ENCODE results near the gene SAE1. TPM values are rescaled to one million over a fixed set of nuclear protein-coding genes. Genes with fewer than 3 reads are reported as not detected.

Gene SAE1
- total RNA-seq, 1 donor from 2014 or later = 114 TPM

DNA sequence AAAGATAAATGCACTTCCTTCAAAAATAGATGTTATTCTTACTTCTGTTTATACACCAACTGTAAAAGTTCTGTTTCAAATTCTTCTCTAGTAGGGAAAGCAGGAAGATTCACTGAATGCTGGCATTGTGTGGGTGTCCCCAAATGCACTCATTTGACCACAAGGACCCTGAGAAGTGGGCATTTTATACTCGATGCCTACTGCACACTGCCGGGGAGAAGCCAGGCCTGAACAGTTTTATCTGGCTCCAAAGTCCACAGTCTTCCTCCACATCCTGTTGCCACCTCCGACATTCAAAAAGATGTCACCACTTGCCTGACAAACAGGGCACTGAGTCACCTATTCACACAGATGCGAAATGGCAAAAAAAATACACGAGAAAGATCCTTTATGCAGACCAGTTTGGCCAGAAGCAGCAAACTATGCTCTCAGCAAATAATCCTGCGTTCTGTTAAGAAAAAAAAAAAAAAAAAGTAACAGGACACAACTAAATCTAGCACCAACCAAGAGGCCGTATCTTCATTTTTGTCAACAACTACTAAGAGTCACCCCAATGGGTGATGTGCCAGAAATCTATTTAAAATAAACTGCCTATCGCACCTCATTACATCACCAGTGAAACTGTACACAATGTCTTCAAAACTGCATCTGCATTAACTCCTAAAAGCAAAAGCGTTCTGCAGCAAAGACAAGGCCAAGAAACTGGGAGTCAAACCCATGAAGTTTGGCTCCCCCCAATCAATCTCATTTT, 23.3 kb upstream of the SAE1 start:
- Histone ChIP-seq H3K36me3 (ENCODE audit: control insufficient read depth, insufficient read depth, low read length) (no peaks in the 10 kb centered on the region), H3K27me3 (ENCODE audit: control insufficient read depth, insufficient read depth, low read length) (no peaks in the 10 kb centered on the region), H3K4me3 (ENCODE audit: low read depth, low read length) (no peak overlapping the region)
- TF ChIP-seq, protein P1, sequence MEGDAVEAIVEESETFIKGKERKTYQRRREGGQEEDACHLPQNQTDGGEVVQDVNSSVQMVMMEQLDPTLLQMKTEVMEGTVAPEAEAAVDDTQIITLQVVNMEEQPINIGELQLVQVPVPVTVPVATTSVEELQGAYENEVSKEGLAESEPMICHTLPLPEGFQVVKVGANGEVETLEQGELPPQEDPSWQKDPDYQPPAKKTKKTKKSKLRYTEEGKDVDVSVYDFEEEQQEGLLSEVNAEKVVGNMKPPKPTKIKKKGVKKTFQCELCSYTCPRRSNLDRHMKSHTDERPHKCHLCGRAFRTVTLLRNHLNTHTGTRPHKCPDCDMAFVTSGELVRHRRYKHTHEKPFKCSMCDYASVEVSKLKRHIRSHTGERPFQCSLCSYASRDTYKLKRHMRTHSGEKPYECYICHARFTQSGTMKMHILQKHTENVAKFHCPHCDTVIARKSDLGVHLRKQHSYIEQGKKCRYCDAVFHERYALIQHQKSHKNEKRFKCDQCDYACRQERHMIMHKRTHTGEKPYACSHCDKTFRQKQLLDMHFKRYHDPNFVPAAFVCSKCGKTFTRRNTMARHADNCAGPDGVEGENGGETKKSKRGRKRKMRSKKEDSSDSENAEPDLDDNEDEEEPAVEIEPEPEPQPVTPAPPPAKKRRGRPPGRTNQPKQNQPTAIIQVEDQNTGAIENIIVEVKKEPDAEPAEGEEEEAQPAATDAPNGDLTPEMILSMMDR (IDR thresholded peaks at IDR 0.05; ENCODE audit: insufficient read depth, low read length, poor library complexity, severe bottlenecking) = no peak
- no peak for DNase-seq (ENCODE audit: low read depth)

DNA sequence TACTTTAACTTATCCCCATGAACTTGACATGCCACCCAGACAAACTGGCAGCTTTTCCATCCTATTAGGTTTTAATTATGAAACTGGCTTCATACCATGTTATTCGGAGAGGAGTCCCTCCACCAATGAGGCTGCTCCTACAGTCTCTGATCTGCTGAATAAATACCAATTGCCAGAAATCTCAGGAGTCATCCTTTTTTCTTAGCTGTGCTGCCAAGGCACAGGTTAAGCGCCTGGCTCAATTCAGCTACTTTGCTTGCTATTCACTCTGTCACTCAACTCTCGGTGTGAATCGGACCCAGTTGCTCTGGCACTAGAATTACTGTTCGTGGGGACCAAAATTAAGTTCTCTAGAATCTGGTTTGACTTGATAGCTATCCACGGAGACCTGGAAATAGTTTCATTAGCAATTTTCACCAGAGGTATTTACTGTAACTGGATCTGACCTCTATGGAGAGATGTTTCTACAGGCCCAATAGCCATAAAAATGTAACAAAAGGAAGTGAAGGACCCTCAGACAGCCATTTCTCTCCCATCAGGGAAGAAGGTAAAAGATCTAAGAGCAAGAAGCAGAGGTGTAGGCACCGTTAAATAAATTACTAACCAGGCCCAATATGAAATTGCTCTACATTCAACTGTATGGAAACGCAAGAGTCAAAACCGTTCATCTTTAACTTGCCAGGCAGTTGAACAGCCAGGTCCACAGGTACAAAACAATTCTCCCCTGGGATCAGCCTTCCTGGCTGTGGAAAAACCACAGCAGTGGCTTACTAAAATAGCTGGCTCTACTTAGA, 22.5 kb upstream of the SAE1 start:
- no peaks in the 10 kb centered on the region for H3K36me3 ChIP-seq (ENCODE audit: control insufficient read depth, insufficient read depth, low read length)
- H3K27me3 ChIP-seq (ENCODE audit: control insufficient read depth, insufficient read depth, low read length) = no peaks in the 10 kb centered on the region
- H3K4me3 ChIP-seq (ENCODE audit: low read depth, low read length) = no peak overlapping the region
- DNase-seq (ENCODE audit: low read depth) = no peak
- TF ChIP-seq, protein P1 (IDR thresholded peaks at IDR 0.05; ENCODE audit: insufficient read depth, low read length, poor library complexity, severe bottlenecking) = no peak

DNA sequence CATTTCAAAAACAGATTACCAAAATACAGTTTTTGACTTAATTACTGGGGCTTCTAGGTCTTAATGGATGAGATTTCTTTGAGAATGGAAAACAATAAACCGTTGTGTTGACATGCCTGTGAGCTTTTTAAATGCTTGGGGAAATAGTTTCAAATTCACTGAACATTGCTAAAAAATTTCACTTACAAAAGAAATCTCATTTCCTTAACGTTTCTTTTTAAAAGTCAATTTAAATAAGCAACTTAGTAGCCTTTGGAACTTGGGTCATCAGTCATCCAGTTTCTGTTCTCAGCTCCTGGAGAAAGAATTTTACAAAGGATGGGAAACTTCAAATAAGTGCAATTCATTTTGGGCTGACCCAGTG, 21.5 kb upstream of the SAE1 start:
- DNase-seq (ENCODE audit: low read depth) = no peak

DNA sequence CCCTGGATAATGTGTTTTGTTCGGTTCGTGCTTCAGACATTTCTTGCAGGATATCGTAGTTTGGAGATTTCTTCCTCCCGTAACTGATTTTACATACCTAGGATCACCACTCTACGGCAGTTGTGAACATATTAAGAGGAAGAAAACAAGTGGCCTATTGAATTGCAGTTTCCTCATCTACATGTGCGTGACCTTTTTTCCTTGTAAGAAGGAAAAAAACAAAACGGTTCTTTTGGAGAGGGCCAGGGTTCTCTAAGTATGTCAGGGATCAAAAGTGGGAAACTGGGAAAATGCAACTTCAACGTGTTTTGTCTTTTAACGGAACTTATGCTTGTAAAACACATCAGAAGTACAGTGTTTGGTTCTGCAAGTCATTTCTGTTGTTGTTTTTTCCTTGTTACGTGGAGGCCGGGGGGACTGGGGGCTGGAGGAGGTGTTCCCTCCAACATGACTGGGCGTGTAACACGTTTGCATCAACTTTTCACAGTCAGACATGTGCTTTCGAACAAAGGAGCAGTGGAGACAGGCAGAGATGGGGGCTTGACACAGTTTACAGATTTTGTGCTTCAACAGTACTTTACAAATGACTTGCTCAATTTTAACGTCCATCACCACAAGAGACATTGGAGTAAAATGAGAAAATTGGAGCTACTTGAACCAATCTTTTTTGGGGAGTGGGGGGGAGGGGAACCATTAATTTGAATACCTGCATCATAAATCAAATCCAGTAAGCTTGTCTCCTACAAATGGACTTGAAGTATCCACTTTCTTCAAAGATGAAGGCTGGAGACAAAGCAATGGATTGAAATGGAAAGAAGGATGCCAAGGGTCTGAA, 20.9 kb upstream of the SAE1 start:
- TF ChIP-seq, protein P1 (IDR thresholded peaks at IDR 0.05; ENCODE audit: insufficient read depth, low read length, poor library complexity, severe bottlenecking) = no peak
- DNase-seq (ENCODE audit: low read depth) = no peak
- no peaks in the 10 kb centered on the region for H3K27me3 ChIP-seq (ENCODE audit: control insufficient read depth, insufficient read depth, low read length)
- peak overlapping the region; percentile 92 for H3K4me3 ChIP-seq (ENCODE audit: low read depth, low read length)
- H3K36me3 ChIP-seq (ENCODE audit: control insufficient read depth, insufficient read depth, low read length) = no peaks in the 10 kb centered on the region

More for the DNA sequence above, 21.5 kb upstream of the SAE1 start:
- H3K36me3 ChIP-seq (ENCODE audit: control insufficient read depth, insufficient read depth, low read length) = no peaks in the 10 kb centered on the region
- TF ChIP-seq, protein P1 (IDR thresholded peaks at IDR 0.05; ENCODE audit: insufficient read depth, low read length, poor library complexity, severe bottlenecking) = no peak
- H3K4me3 ChIP-seq (ENCODE audit: low read depth, low read length) = no peak overlapping the region
- no peaks in the 10 kb centered on the region for H3K27me3 ChIP-seq (ENCODE audit: control insufficient read depth, insufficient read depth, low read length)

DNA sequence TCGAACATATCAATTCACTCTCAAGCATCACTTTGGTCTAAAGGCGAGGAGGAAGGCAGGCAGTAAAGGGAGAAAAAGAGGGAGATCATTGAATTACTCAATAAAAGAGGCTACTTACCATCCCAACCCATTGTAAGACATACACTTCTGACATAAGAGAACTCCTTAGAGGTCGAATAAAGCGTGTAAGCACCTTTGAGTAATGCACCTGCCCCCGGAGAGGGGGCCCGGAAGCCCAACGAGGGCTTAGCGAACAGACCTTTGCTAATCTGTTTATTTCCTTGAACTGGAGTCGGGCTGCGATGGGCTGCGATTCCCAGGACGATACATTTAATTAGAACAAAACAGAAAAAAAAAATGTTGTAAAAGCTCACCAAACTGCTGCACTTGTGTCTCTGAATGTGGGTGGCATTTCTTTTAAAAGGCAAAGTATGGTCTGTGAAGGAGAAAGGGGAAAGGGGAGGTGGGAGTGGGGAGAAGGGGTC, 20.1 kb upstream of the SAE1 start:
- TF ChIP-seq, protein P1 (IDR thresholded peaks at IDR 0.05; ENCODE audit: insufficient read depth, low read length, poor library complexity, severe bottlenecking) = no peak
- H3K36me3 ChIP-seq (ENCODE audit: control insufficient read depth, insufficient read depth, low read length) = no peaks in the 10 kb centered on the region
- no peak for DNase-seq (ENCODE audit: low read depth)
- H3K27me3 ChIP-seq (ENCODE audit: control insufficient read depth, insufficient read depth, low read length) = no peaks in the 10 kb centered on the region
- H3K4me3 ChIP-seq (ENCODE audit: low read depth, low read length) = peak overlapping the region; percentile 92
